Cardiac muscle cell (in vitro differentiated cells and primary cell): ENCODE results near the gene NPLOC4. TPM values are rescaled to one million over a fixed set of nuclear protein-coding genes. Genes with fewer than 3 reads are reported as not detected.

Source experiments
- DNase-seq, 2 donors: peaks; one replicate each; pipeline versions ENCODE4 v3.0.0 to v3.0.0-alpha.2; 2010 to 2017; ENCODE audit warnings: low read depth in 1 of 2, low spot score in 1 of 2
- H3K27ac ChIP-seq: fragments of 200-600 bp; sonication (generic); 2 replicates; pipeline ENCODE4 v1.5.1; 2016
- H3K27me3 ChIP-seq: fragments of 200-600 bp; sonication (generic); 2 replicates; pipeline ENCODE4 v1.6.0; 2016; ENCODE audit warnings: control low read depth
- H3K36me3 ChIP-seq: fragments of 200-600 bp; sonication (generic); 2 replicates; pipeline ENCODE4 v1.5.1; 2016; ENCODE audit warnings: control low read depth
- H3K4me1 ChIP-seq: fragments of 200-600 bp; sonication (generic); 2 replicates; pipeline ENCODE4 v1.8.1; 2017; ENCODE audit warnings: low read depth, mild to moderate bottlenecking, mixed run types
- H3K4me3 ChIP-seq: fragments of 200-600 bp; sonication (generic); 2 replicates; pipeline ENCODE4 v1.5.1; 2016; ENCODE audit warnings: mild to moderate bottlenecking
- H3K9me3 ChIP-seq: fragments of 200-600 bp; sonication (generic); 2 replicates; pipeline ENCODE4 v1.5.1; 2017; ENCODE audit warnings: low read depth, mild to moderate bottlenecking, control low read depth
- CTCF ChIP-seq: IDR thresholded peaks from 2 replicates; pipeline ENCODE4 v1.5.1; 2012; ENCODE audit warnings: low read depth, mild to moderate bottlenecking, low read length
- polyA plus RNA-seq: library from polyadenylated mRNA; unstranded; fragments of >200 nt; fragmentation: Nextera tagmentation; extraction: Ambion mirVana; gene quantifications from 2 replicates; pipeline ENCODE4 v1.2.1, GENCODE V29; 2016
- total RNA-seq: library from RNA; depleted of rRNA; stranded (reverse); fragments of >200 nt; gene quantifications from 2 replicates; pipeline ENCODE4 v1.2.3, GENCODE V29; 2016

The NPLOC4 gene
- total and polyA plus RNA-seq, 2 experiments from 2014 or later, result 51.5 to 53.8 TPM

GRCh38 chr17:81666342-81667191 is 29.7 kb upstream of the NPLOC4 start, which contains the start of the genes CCDC137 and OXLD1:
TSS of gene CCDC137 (plus strand) at chr17:81666737. CDS start at chr17:81666767, 30 bp downstream.
TSS of gene OXLD1 (minus strand) at chr17:81666605. CDS start at chr17:81666577, 28 bp downstream.
- Histone ChIP-seq H3K27ac (peak within 1 kb of the TSS; percentile 71), H3K4me3 (peak within 1 kb of the TSS; percentile 67), H3K4me1 (peaks cover 8% of the 10 kb centered on the region), H3K9me3 (no peaks in the 10 kb centered on the region), H3K27me3 (no peaks in the 10 kb centered on the region), H3K36me3 (peaks cover 12% of the 10 kb centered on the region)
- TF ChIP-seq CTCF, result no peak
- DNase-seq, result peak; percentile 98

- peak overlapping the region; percentile 67 for H3K4me3 ChIP-seq
- H3K9me3 ChIP-seq, result no peaks in the 10 kb centered on the region
- H3K27me3 ChIP-seq, result no peaks in the 10 kb centered on the region
- peak overlapping the region; percentile 71 for H3K27ac ChIP-seq
- peaks cover 8% of the 10 kb centered on the region for H3K4me1 ChIP-seq
- TF ChIP-seq CTCF, result no peak
- H3K36me3 ChIP-seq, result peaks cover 7% of the 10 kb centered on the region
- DNase-seq, result peak in 1 of 2 donors; percentile 81
Observed at GRCh38 chr17:81666092-81666341, 29.1 kb upstream of the NPLOC4 start.

- H3K4me1 ChIP-seq, result peaks cover 8% of the 10 kb centered on the region
- peak overlapping the region; percentile 67 for H3K4me3 ChIP-seq
- no peak for TF ChIP-seq CTCF
- peak overlapping the region; percentile 71 for H3K27ac ChIP-seq
- no peaks in the 10 kb centered on the region for H3K9me3 ChIP-seq
- H3K27me3 ChIP-seq, result no peaks in the 10 kb centered on the region
- DNase-seq, result peak in 1 of 2 donors; percentile 30
- peaks cover 7% of the 10 kb centered on the region for H3K36me3 ChIP-seq
Observed at GRCh38 chr17:81665205-81666091, 28.5 kb upstream of the NPLOC4 start.

- Histone ChIP-seq H3K36me3 (peaks cover under 1% of the 10 kb centered on the region), H3K4me3 (no peak overlapping the region), H3K27ac (no peak overlapping the region), H3K9me3 (no peaks in the 10 kb centered on the region), H3K27me3 (no peaks in the 10 kb centered on the region), H3K4me1 (peaks cover 8% of the 10 kb centered on the region)
- no peak for TF ChIP-seq CTCF
- no peak for DNase-seq
Observed at GRCh38 chr17:81664051-81664470, 27.1 kb upstream of the NPLOC4 start.

- Histone ChIP-seq H3K36me3 (no peaks in the 10 kb centered on the region), H3K27ac (no peak overlapping the region), H3K9me3 (no peaks in the 10 kb centered on the region), H3K4me1 (peaks cover 13% of the 10 kb centered on the region), H3K4me3 (no peak overlapping the region), H3K27me3 (no peaks in the 10 kb centered on the region)
- TF ChIP-seq CTCF, result no peak
- DNase-seq, result no peak
Observed at GRCh38 chr17:81662002-81662401, 25.1 kb upstream of the NPLOC4 start.
